Activated CD4-positive, alpha-beta T cell treated with anti-CD3 and anti-CD28 coated beads, Interleukin-10, Interleukin-2, amounts not matched to agents 100 ng/mL and 50 ng/mL, durations not matched to agents 16 hours and 8 hours (primary cell): ENCODE data around the gene MYO3B.
"Not testable (repeated sequence)": the region's sequence is repeated elsewhere in the genome, so short reads cannot be mapped to it uniquely, and the experiment has no call there.

Experiments used
- DNase-seq: peaks from one replicate; pipeline ENCODE4 v3.0.0-alpha.2; 2020

Gene MYO3B

GRCh38 chr2:170377500-170378207 is 199.7 kb downstream of the MYO3B start:
- no peak for DNase-seq

- no peak for DNase-seq
These were observed 202.3 kb downstream of the MYO3B start for GRCh38 chr2:170380267-170380666.

GRCh38 chr2:170381678-170382077 is 203.7 kb downstream of the MYO3B start:
- no peak for DNase-seq

- DNase-seq: no peak
These were observed 208.6 kb downstream of the MYO3B start for GRCh38 chr2:170386554-170386953.

GRCh38 chr2:170391018-170391417 is 213.1 kb downstream of the MYO3B start:
- DNase-seq: no peak

- no peak for DNase-seq
These were observed 213.8 kb downstream of the MYO3B start for GRCh38 chr2:170391697-170392096.

- DNase-seq: no peak
These were observed 216.0 kb downstream of the MYO3B start for GRCh38 chr2:170393861-170394498.

- no peak for DNase-seq
These were observed 216.9 kb downstream of the MYO3B start for GRCh38 chr2:170394641-170395387.

GRCh38 chr2:170396799-170397459 is 219.0 kb downstream of the MYO3B start:
- DNase-seq: peak; percentile 14

GRCh38 chr2:170401187-170401586 is 223.2 kb downstream of the MYO3B start:
- no peak for DNase-seq

GRCh38 chr2:170404846-170405245 is 226.9 kb downstream of the MYO3B start:
- DNase-seq: peak; percentile 13

- DNase-seq: no peak
These were observed 227.4 kb downstream of the MYO3B start for GRCh38 chr2:170405326-170405725.

GRCh38 chr2:170408461-170409163 is 230.7 kb downstream of the MYO3B start:
- no peak for DNase-seq

- peak; percentile 80 for DNase-seq
These were observed 231.2 kb downstream of the MYO3B start for GRCh38 chr2:170409164-170409535.

GRCh38 chr2:170411660-170412059 is 233.7 kb downstream of the MYO3B start:
- no peak for DNase-seq

GRCh38 chr2:170420961-170421687 is 243.2 kb downstream of the MYO3B start:
- DNase-seq: no peak

- DNase-seq: no peak
These were observed 246.0 kb downstream of the MYO3B start for GRCh38 chr2:170423919-170424318.

GRCh38 chr2:170425281-170425751 is 247.4 kb downstream of the MYO3B start:
- DNase-seq: no peak

GRCh38 chr2:170428868-170429267 is 250.9 kb downstream of the MYO3B start:
- no peak for DNase-seq

- no peak for DNase-seq
These were observed 254.9 kb downstream of the MYO3B start for GRCh38 chr2:170432823-170433222.

GRCh38 chr2:170433448-170433847 is 255.5 kb downstream of the MYO3B start:
- DNase-seq: no peak

- DNase-seq: not testable (repeated sequence)
These were observed 256.4 kb downstream of the MYO3B start for GRCh38 chr2:170434396-170434795.
